Frontal cortex (tissue), 4 donors: ENCODE results near the gene IGF2BP2. TPM values are rescaled to one million over a fixed set of nuclear protein-coding genes. Genes with fewer than 3 reads are reported as not detected.
"Not testable (repeated sequence)": the region's sequence is repeated elsewhere in the genome, so short reads cannot be mapped to it uniquely, and the experiment has no call there.

Experiments
- DNase-seq, 2 donors: peaks; one replicate each; pipeline ENCODE4 v3.0.0; 2012; ENCODE audit warnings: low spot score in 2 of 2
- FAIRE-seq: peaks from 2 replicates; lab custom pipeline; 2012; peaks lifted over from hg19 to GRCh38; lab: Jason Lieb, UNC
- total RNA-seq: library from RNA; depleted of rRNA; stranded (reverse); fragments of >200 nt; gene quantifications from one replicate; pipeline ENCODE4 v1.2.3, GENCODE V29; 2014
- donor health status: control.
- donor health status: control.
- donor health status: control.

Gene IGF2BP2
- total RNA-seq, 1 donor from 2014 or later: 20.0 TPM

DNA sequence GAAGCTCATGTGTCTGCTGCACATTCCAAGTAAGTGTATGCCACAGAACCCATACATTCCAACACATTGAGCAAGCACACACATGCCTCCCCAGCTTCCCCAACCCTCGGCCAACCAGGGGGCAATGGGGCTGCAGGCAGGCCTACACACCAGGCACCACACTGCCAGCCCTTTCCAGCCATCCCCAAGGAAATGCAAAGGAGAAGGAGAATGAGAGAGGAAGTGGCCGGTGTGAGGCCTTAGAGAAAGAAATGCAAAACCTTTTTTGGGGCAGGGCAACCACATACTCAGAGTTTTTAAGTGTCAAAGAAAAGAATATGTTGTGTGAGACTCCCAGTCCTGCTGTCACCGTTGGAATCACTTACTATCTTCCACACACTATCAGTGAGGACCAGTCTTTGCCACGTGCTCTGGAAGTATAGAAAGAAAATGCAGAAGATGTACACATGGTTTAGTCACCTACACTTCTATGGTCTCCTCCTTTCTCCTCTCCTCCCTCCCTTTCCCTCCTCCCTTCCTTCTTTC, 11.1 kb downstream of the IGF2BP2 start:
- DNase-seq: no peak
- no peak for FAIRE-seq

DNA sequence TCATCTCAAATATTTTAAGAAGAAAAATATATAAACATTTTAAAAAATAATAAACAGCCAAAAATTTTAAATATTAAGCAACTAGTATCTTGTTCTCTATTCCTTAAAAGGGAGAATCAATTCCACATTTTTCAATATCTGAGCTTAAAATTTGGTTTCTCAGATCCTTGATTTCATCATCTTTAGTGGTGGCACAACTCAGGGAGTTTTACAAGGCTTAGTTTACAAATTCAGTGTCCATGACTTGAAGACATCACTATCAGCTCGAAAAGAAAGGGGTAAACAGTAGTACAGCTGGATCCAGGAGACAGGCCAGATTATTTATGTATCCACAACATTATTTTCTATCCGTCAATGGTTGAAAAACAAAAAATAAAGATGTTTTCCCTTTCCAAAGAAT, 11.6 kb downstream of the IGF2BP2 start:
- FAIRE-seq (no peak), DNase-seq (no peak)

DNA sequence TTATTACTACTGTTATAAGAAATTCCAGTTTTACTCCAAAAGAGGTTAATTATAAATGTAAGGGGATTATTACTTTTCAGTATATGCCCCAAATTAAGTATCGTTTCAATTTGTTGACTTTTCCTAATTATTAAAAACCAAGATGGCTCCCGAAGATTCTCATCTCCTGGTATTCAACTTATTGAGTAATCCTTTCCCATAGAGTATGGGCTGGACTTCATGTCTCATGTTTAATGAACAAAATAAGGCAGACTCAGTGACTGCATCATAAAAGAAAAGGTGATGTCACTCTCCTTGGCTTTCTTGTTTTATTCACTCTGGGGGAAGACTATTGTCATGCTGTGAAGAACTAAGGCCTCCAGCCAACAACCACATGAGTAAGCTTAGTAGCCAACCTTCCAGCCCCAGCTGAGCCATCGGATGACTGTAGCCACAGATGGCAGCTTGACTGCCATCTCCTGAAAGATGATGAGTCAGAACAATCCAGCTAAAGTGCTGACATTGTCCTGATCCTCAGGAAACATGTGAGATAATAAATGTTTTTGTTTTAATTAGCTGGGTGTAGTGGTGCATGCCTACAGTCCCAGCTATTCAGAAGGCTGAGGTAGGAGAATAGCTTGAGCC, 17.3 kb downstream of the IGF2BP2 start:
- no peak for FAIRE-seq
- no peak for DNase-seq

DNA sequence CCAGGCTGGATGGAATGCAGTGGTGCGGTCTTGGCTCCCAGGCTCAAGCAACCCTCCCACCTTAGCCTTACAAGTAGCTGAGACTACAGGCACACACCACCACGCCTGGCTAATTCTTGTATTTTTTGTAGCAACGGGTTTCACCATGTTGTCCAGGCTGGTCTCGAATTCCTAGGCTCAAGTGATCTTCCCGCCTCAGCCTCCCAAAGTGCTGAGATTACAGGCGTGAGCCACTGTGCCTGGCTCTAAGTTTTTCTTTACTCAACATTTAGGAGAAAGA, 26.1 kb downstream of the IGF2BP2 start:
- not testable (repeated sequence) for FAIRE-seq, DNase-seq

DNA sequence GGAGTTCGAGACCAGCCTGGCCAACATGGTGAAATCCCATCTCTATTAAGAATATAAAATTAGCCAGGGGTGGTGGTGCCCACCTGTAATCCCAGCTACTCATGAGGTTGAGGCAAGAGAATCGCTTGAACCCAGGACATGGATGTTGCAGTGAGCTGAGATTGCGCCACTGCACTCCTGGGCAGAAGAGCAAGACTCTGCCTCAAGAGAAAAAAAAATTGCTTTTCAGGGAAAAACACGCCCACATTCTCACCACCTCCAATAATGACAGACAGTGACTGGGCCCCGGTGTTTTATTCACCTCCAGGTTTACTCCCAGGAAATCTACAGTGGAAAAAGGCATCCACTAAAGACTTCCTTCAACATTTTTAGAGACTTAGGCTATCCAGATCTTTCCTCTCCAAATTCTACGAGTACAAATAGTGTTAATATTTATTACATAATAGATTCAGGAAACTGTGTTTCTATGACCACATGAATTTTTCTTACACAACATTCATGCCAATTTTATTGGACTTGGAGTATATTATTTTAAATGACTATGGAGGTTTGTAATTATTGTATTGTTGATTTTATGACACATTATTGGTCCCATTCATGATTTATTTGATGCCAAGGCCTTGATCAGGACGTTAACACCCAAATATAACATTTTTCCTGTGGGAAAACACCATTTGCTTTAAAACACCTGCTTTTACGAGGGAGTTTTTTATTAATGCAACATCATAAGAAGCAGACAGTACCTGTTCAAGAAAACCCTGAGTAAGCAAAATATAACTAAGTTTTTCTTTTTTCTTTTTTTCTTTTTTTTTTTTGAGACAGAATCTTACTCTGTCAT, 26.6 kb downstream of the IGF2BP2 start:
- no peak for FAIRE-seq
- DNase-seq: no peak

DNA sequence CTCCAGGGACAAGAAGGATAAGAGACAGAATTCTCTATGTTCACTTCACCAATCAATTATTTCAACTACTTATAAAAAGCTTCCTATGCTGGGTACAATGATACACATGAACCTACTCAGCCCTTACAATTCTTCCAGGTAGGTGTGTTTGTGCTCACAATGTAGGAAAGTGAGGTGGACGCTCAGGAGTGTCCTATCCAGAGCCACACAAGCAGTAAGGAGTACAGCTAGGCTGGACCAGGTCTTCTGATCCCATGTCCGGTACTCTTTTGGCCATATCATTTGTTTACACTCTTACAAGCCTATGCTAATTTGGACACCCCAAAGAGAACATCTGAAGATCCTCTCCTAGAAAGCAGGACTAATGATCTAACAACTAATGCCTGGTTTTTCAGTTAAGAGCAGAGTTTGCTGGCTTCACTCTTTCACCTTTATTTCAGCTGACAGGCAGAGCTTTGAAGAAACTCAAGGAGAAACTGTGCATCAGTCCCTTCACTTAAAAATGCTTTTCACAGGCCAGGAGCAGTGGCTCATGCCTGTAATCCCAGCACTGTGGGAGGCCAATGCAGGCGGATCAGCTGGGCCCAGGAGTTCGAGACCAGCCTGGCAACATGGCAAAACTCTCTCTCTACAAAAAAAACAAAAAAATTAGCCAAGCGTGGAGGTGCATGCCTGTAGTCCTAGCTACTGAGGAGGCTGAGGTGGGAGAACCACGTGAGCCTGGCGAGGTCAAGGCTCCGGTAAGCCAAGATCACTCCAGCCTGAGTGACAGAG, 27.5 kb downstream of the IGF2BP2 start:
- no peak for FAIRE-seq

DNA sequence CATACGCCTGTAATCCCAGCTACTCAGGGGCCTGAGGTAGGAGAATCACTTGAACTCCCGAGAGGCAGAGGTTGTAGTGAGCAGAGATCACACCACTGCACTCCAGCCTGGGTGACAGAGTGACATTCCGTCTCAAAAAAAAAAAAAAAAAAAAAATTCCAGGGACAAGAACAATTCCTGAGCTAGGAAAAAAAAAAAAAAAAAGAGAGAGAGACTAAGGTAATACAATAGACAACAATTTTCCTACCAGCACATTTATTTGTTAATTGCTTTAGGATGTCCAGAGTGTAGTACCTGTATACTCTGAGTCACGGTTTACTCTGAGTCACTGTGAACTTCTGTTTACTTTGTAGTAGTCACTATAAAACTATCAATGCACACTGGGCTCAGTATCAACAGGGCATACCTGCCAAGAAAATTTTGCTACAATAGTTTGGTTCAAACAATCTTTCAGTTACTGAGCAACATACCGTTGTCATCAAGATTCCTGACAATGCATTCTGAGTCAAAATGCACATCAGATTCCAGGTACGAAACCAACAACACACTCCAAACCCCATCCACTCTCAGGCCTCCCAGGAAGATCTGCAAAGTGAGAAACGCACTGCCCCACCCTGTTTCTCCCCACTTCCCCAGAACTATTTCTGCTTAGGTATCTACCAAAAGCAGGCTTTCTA, 28.3 kb downstream of the IGF2BP2 start:
- peak in 1 of 2 donors; percentile 6 for DNase-seq

More for the DNA sequence above, 27.5 kb downstream of the IGF2BP2 start:
- DNase-seq: no peak

DNA sequence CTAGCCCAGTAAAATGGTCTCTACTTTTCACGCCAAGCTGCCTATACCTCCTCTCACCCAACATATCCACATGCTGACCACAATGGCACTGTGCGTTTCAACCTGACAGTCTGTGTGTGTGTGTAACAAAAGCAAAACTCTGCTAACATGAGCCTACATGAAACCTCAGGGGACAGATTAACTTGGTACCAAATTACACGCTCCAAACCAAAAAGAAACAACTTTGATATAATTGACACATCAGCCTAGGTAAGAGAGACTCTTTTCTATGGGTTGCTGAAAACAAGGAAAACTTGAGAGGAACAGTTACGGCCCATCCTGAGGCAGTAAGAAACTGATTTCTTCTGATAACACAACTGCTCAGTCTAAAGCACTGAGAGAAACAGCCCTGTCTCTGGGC, 31.5 kb downstream of the IGF2BP2 start:
- FAIRE-seq (no peak), DNase-seq (no peak)

More for the DNA sequence above, 28.3 kb downstream of the IGF2BP2 start:
- no peak for FAIRE-seq

DNA sequence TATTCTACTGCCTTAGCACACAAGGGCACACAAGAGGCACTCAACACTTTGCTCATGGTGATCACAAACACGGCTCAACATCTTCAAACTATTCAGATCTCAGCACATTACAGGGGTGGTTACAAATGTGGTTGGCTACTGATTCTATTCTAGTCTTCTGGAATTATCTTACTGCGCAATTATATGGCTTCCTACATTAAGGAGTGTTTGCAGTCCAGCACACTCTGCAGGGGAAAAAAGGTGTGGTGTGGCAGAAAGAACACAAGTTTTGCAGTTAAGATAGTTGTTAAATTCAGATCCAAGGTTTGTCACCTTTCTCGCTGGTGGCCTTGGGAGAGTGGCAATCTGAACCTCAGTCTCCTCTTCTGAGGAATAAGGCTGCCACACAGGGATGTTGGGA, 31.9 kb downstream of the IGF2BP2 start:
- FAIRE-seq: no peak
- DNase-seq: no peak

DNA sequence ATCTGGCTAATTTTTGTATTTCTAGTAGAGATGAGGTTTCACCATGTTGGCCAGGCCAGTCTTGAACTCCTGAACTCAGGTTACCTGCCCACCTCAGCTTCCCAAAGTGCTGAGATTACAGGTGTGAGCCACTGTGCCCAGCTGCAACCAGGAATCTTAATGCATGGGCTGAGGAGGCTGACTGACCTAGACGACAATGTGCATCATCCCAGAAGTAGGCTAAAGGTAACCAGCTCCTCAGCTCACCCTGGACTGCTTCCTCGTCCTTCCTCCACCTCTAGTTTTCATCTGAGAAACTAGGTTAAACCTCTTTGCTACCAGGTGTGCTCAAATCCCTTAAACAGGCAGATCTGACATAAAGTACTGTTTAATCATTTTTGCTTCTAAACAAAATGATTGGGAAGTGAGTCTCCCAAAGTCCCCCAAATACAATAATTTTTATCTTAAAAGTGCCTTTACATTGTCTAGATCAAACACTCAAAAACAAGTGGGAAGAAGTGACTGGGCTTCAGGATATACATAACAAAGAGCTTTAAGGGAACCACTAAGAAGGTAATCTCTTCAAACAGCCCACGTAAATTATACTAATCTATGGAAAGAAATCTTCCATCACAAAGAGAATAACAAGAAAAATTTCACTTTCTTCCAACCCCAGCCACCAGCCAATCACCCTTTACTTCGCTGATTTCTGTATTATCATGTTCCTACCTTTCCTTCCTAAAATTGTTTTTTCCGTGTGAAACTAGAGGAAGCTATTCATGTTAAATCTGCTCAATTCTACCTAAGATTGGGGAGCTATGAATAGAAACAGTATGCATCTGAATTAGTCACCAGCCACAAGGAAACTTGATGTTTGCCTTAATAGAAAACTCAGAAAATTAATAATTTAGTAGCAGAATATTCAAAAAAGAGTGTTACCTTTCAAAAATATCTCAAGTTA, 34.7 kb downstream of the IGF2BP2 start:
- FAIRE-seq (no peak), DNase-seq (no peak)

DNA sequence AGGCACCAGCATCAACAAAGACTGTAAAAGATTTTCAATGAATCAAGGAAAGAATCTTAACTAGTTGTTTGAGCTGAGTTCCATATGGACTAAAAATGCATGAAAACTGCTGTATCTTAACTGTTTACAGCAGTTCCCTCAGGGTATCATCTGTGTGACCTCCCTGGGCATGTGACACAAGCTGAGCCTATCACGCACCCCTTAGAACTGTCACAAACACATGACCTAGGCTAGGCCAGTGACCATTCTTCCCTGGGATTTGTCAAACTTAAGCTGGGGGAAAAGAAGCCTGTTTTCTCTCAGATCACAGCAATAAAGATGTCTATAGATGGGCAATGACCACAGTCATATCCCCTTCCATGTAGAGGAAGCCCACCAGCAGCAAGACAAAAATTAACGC, 35.7 kb downstream of the IGF2BP2 start:
- FAIRE-seq (no peak), DNase-seq (no peak)

DNA sequence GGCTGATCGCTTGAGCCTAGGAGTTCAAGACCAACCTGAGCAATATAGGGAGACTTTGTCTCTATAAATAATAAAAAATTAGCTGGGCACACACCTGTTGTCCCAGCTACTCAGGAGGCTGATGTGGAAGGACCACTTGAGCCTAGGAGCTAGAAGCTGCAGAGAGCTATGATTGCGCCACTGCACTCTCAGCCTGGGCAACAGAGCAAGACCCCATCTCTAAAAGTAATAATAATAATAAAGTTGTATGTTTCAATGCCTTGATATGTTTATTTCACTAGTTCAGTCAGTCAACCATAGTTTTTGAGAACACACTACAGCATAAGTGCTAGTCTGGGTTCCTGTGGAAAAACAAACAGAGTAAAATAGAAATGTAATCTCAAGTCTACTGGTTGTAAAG, 36.5 kb downstream of the IGF2BP2 start:
- no peak for FAIRE-seq
- DNase-seq: no peak

DNA sequence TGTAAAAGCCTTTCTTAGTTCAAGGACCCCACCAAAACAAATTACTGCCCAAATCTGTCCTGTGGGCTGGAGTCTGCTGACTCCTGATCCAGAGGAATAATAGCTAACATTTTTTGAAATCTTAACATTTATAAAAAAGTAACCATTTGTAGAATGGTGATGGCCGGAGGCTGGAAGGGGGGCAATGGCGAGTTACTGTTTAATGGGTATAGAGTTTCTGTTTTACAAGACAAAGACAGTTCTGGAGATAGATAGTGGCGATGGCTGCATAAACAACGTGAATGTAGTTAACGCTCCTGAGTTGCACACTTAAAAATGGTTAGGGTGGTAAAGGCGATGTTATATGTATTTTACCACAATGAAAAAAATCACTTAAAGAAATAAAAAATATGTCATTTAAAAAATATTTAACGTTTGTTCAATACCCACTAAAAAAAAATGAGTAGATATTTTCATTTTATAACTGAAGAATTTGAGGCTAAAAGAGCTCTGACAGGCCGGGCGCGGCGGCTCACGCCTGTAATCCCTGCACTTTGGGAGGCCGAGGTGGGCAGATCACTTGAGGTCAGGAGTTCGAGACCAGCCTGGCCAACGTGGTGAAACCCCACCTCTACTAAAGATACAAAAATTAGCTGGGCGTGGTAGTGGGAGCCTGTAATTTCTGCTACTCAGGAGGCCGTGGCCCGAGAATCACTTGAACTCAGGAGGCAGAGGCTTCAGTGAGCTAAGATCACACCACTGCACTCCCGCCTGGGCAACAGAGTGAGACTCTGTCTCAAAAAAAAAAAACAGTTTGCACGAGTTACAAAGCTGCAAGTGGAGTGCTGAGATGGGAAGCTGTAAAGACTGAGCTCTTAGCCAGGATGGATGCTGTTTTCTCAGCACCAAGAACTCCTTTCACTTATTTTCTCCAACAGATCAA, 37.6 kb downstream of the IGF2BP2 start:
- DNase-seq (no peak), FAIRE-seq (no peak)

DNA sequence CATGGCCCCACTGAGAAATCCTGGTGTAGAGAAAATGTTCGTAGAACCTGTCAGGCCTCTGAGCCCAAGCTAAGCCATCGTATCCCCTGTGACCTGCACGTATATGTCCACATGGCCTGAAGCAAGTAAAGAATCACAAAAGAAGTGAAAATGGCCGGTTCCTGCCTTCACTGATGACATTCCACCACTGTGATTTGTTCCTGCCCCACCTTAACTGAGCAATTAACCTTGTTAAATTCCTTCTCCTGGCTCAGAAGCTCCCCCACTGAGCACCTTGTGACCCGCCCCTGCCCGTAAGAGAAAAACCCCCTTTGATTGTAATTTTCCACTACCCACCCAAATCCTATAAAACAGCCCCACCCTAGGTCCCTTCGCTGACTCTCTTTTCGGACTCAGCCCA, 38.6 kb downstream of the IGF2BP2 start:
- not testable (repeated sequence) for DNase-seq, FAIRE-seq

DNA sequence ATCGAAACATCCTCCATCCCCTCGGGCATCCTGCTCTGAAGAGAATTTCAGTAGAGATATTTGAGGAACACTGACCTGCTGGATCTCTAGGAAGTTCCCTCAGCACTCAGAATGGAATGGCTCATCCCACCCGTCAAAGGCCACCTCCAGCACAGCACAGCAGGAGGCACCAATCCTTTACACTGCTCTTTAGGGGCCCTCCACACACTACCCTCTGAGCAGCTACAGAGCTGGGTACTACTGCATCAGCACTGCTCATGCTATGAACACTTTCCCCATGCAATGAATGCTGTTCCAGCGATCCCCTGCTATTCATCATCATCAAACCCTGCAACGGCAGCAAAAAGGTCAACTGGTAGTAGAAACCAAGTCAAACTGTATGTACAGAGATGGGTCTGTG, 40.5 kb downstream of the IGF2BP2 start:
- DNase-seq (no peak), FAIRE-seq (no peak)

DNA sequence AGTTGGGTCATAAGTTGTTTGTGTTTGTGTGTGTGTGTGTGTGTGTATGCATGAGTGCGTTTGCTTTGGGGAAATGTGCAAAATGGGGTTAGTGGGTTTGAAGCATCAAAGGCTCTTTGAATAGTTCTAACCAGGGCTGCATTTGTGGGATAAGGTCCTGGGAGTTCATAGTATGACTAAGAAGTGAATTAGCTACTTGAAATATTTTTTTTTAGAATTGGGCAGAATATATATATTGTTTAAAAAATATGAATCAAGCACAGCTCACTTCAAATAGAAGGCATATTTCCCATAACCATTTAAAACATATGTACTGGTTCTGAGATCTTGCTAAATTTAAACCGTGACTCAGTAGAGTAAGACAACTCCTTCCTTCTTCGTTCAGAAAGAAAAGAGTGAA, 43.1 kb downstream of the IGF2BP2 start:
- FAIRE-seq (no peak), DNase-seq (no peak)

DNA sequence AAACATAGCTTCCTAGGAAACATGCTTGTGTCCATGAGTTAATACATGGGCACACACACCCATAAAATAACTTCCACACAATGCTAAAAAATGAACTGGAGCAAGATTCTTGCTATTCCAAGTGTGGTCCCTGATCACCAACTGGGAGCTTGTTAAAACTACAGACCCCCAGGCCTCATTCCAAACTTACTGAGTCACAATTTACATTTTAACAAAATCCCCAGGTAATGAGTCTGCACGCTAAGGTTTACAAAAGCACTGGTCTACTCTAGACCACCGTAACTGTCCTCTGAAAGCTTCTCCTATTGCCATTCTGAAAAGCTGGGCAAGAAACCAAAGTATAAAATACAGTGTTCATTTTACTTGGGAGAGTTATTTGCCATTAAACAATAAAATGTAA, 45.4 kb downstream of the IGF2BP2 start:
- DNase-seq: no peak
- no peak for FAIRE-seq

DNA sequence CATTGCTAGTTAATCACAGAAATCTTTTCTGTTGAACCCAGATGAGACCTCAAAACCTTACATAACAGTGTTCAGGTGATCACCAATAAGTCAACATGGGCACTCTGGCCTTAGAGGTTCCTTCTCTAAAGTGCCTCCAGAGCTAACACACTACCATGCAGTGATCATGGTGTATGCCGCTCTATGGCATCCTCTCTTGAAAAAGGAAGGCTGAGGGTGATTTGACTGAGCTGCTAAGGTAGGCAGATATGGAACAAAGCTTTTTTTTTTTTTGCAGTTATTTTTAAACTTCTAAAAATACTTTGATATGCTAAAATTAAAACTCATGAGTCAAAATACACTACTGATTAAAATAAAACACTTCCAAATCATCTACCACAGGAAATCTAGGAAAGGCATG, 46.0 kb downstream of the IGF2BP2 start:
- FAIRE-seq (no peak), DNase-seq (no peak)
